ENCODE data around the gene MTA3. TPM values are rescaled to one million over a fixed set of nuclear protein-coding genes. Genes with fewer than 3 reads are reported as not detected.
"Not testable (repeated sequence)": the region's sequence is repeated elsewhere in the genome, so short reads cannot be mapped to it uniquely, and the experiment has no call there.

MTA3 gene
- total and polyA plus RNA-seq, 8 donors = 16.8 to 28.1 (median 21.6) TPM

DNA sequence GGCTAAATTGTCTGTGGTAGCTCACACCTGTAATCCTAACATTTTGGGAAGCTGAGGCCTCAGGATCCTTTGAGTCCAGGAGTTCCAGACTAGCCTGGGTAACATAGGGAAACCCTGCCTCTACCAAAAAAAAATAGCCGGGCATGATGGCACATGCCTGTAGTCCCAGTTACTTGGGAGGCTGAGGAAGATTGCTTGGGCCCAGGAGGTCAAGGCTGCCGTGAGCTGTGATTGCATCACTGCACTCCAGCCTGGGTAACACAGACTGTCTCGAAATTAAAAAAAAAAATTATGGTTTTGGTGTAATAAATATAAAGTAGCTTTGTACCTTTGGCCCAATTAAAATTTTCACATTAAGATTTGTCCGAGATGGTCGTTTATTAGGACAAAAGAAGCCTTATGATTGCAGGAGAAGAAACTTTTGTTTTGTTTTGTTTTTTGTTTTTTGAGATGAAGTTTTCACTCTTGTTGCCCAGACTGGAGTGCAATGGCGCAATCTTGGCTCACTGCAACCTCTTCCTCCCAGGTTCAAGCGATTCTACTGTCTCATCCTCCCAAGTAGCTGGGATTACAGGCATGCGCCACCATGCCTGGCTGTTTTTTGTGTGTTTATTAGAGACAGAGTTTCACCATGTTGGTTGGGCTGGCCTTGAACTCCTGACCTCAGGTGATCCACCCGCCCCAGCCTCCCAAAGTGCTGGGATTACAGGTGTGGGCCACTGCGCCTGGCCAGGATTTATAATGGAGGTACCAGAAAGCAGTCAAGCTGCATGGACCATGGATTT is 4.1 kb downstream of the MTA3 start:
- WGBS, 2 donors = 94 to 96% methylated on average over 10 of the region's 10 CpGs
- ATAC-seq (no peak), DNase-seq (no peak), FAIRE-seq (no peak)
- H3K27me3 ChIP-seq = no peaks in the 10 kb centered on the region
- no peak overlapping the region for H3K4me3 ChIP-seq
- peaks cover 0 to 11% (median 7%) of the 10 kb centered on the region in 3 donors for H3K4me1 ChIP-seq
- no peaks in the 10 kb centered on the region for H3K9me3 ChIP-seq
- no peaks in the 10 kb centered on the region for H3K36me3 ChIP-seq
- intact Hi-C loops (cut with DNase I) = no loop called here
- TF ChIP-seq, protein P1, sequence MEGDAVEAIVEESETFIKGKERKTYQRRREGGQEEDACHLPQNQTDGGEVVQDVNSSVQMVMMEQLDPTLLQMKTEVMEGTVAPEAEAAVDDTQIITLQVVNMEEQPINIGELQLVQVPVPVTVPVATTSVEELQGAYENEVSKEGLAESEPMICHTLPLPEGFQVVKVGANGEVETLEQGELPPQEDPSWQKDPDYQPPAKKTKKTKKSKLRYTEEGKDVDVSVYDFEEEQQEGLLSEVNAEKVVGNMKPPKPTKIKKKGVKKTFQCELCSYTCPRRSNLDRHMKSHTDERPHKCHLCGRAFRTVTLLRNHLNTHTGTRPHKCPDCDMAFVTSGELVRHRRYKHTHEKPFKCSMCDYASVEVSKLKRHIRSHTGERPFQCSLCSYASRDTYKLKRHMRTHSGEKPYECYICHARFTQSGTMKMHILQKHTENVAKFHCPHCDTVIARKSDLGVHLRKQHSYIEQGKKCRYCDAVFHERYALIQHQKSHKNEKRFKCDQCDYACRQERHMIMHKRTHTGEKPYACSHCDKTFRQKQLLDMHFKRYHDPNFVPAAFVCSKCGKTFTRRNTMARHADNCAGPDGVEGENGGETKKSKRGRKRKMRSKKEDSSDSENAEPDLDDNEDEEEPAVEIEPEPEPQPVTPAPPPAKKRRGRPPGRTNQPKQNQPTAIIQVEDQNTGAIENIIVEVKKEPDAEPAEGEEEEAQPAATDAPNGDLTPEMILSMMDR (IDR thresholded peaks at IDR 0.05) = no peak
- no peak overlapping the region for H3K27ac ChIP-seq

- 98 to 100% methylated on average over 2 of the region's 2 CpGs for WGBS, 2 donors
- Histone ChIP-seq H3K27ac (no peak overlapping the region), H3K4me1 (peaks cover 0 to 11% (median 7%) of the 10 kb centered on the region in 3 donors), H3K27me3 (no peaks in the 10 kb centered on the region), H3K9me3 (no peaks in the 10 kb centered on the region), H3K36me3 (no peaks in the 10 kb centered on the region), H3K4me3 (no peak overlapping the region)
- DNase-seq (no peak), FAIRE-seq (no peak), ATAC-seq (no peak)
- TF ChIP-seq, protein P1 (IDR thresholded peaks at IDR 0.05) = no peak
- intact Hi-C loops (cut with DNase I) = no loop called here
Measured at GRCh38 chr2:42573256-42573655, 4.8 kb downstream of the MTA3 start.

- FAIRE-seq = no peak
- no peaks in the 10 kb centered on the region for H3K27me3 ChIP-seq
- H3K36me3 ChIP-seq = peaks cover 0 to 13% (median 4%) of the 10 kb centered on the region in 3 donors
- no peak overlapping the region for H3K27ac ChIP-seq
- 95 to 97% methylated on average over 3 of the region's 3 CpGs for WGBS, 2 donors
- H3K9me3 ChIP-seq = no peaks in the 10 kb centered on the region
- intact Hi-C loops (cut with DNase I) = no loop called here
- H3K4me1 ChIP-seq = no peaks in the 10 kb centered on the region
- no peak for DNase-seq
- no peak for ATAC-seq
- TF ChIP-seq, protein P1 (IDR thresholded peaks at IDR 0.05) = no peak
- no peak overlapping the region for H3K4me3 ChIP-seq
Measured at GRCh38 chr2:42575458-42576064, 7.1 kb downstream of the MTA3 start.

DNA sequence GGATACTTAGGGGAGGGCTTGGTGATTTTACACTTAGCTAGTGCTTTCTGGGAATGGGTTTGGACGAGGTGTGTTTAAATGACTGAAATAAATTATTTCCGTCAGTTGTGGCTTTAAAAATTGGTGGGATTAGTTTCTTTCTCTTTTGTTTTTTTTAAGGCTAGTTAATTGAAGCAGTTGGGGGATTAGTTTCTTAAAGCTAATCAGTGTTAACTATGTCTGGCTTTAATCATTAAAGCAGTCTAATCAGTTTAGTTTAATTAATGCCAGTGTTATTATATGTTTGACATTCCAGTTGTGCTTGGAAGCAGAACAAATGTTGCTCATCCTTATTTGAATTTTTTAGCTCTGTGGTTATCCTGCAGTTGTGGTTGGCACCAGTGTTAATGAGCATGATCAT is 10.2 kb downstream of the MTA3 start:
- H3K27me3 ChIP-seq = no peaks in the 10 kb centered on the region
- no peak for ATAC-seq
- no peak overlapping the region for H3K4me3 ChIP-seq
- intact Hi-C loops (cut with DNase I) = no loop called here
- FAIRE-seq = no peak
- no peak for DNase-seq
- no peaks in the 10 kb centered on the region for H3K9me3 ChIP-seq
- H3K36me3 ChIP-seq = peaks cover 0 to 13% (median 4%) of the 10 kb centered on the region in 3 donors
- no peak overlapping the region for H3K27ac ChIP-seq
- TF ChIP-seq, protein P1 (IDR thresholded peaks at IDR 0.05) = no peak
- H3K4me1 ChIP-seq = no peaks in the 10 kb centered on the region
- 70 to 88% methylated on average over 2 of the region's 2 CpGs for WGBS, 2 donors

- no peaks in the 10 kb centered on the region for H3K9me3 ChIP-seq
- no peak overlapping the region for H3K27ac ChIP-seq
- FAIRE-seq = no peak
- intact Hi-C loops (cut with DNase I) = no loop called here
- WGBS, 2 donors = 91 to 96% methylated on average over 6 of the region's 6 CpGs
- H3K27me3 ChIP-seq = no peaks in the 10 kb centered on the region
- ATAC-seq = no peak
- no peak for DNase-seq
- H3K4me1 ChIP-seq = no peaks in the 10 kb centered on the region
- TF ChIP-seq, protein P1 (IDR thresholded peaks at IDR 0.05) = no peak
- peaks cover 0 to 13% (median 4%) of the 10 kb centered on the region in 3 donors for H3K36me3 ChIP-seq
- no peak overlapping the region for H3K4me3 ChIP-seq
Measured at GRCh38 chr2:42581257-42581656, 12.8 kb downstream of the MTA3 start.

GRCh38 chr2:42584628-42585027 is 16.2 kb downstream of the MTA3 start:
- ATAC-seq; H3K4me1 ChIP-seq; H3K27ac ChIP-seq; H3K4me3 ChIP-seq; H3K27me3 ChIP-seq; H3K36me3 ChIP-seq; DNase-seq; intact Hi-C loops (cut with DNase I); H3K9me3 ChIP-seq; FAIRE-seq: not testable (repeated sequence)
- WGBS, 2 donors = 96 to 100% methylated on average over 3 of the region's 3 CpGs
